Ishikawa (cell line): Measurements from ENCODE around the gene ZNF444.

ENCODE experiments used
- CEBPB ChIP-seq: IDR thresholded peaks from 2 replicates; pipeline ENCODE4 v1.6.1; 2012
- EP300 ChIP-seq: IDR thresholded peaks from 2 replicates; pipeline ENCODE4 v1.6.1; 2012; ENCODE audit warnings: borderline replicate concordance
- RAD21 ChIP-seq: IDR thresholded peaks from 2 replicates; pipeline ENCODE4 v1.6.1; 2012; ENCODE audit warnings: low read depth
- REST ChIP-seq: IDR thresholded peaks from 2 replicates; pipeline ENCODE4 v1.6.1; 2012; ENCODE audit warnings: low read depth, mild to moderate bottlenecking
- TAF1 ChIP-seq: IDR thresholded peaks from 2 replicates; pipeline ENCODE4 v1.6.1; 2012; ENCODE audit warnings: low read depth, mild to moderate bottlenecking
- TEAD4 ChIP-seq: IDR thresholded peaks from 2 replicates; pipeline ENCODE4 v1.6.1; 2012
- ZBTB7A ChIP-seq: IDR thresholded peaks from 2 replicates; pipeline ENCODE4 v1.6.1; 2012; ENCODE audit warnings: low read depth
- TF ChIP-seq, protein P1 (sequence below): IDR thresholded peaks from 2 replicates; pipeline ENCODE4 v1.6.1; 2012

- TF ChIP-seq TAF1 (no peak), CEBPB (no peak), ZBTB7A (no peak), EP300 (no peak), REST (no peak), RAD21 (no peak), TEAD4 (no peak)
- TF ChIP-seq, protein P1, sequence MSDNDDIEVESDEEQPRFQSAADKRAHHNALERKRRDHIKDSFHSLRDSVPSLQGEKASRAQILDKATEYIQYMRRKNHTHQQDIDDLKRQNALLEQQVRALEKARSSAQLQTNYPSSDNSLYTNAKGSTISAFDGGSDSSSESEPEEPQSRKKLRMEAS, result no peak
These were observed 32.5 kb upstream of the ZNF444 start for GRCh38 chr19:56108447-56109195.
